Stimulated activated naive CD8-positive, alpha-beta T cell treated with anti-CD3 and anti-CD28 coated beads, Interleukin-15, amount 100 ng/mL, for 72 hours (primary cell): ENCODE measurements around the gene YAE1.

ENCODE experiments used
- ATAC-seq: fragments of 150-1000 bp; cut with Tn5 transposase; 2 replicates; pipeline ENCODE4 v1.10.0; 2021; ENCODE audit warnings: mild to moderate bottlenecking, moderate library complexity
- DNase-seq, 2 donors: peaks; one replicate each; pipeline ENCODE4 v3.0.0; 2021 to 2022
- H3K27ac Mint-ChIP-seq, 2 donors: one replicate each; pipeline ENCODE4 v1.8.0; 2022; ENCODE audit warnings: mild to moderate bottlenecking in 2 of 2, mixed read lengths in 2 of 2, moderate library complexity in 2 of 2
- H3K27me3 Mint-ChIP-seq: one replicate; pipeline ENCODE4 v1.8.0; 2022; ENCODE audit warnings: mixed read lengths
- H3K4me1 Mint-ChIP-seq: one replicate; pipeline ENCODE4 v1.8.0; 2022; ENCODE audit warnings: mild to moderate bottlenecking, mixed read lengths
- H3K4me3 Mint-ChIP-seq, 2 donors: one replicate each; pipeline ENCODE4 v1.8.0; 2022; ENCODE audit warnings: mild to moderate bottlenecking in 2 of 2, mixed read lengths in 2 of 2, moderate library complexity in 1 of 2
- H3K9me3 Mint-ChIP-seq, 2 donors: one replicate each; pipeline ENCODE4 v1.8.0; 2022; ENCODE audit warnings: mixed read lengths in 2 of 2

YAE1 gene

GRCh38 chr7:39580149-39580874, 14.1 kb downstream of the YAE1 start:
- H3K9me3 Mint-ChIP-seq: no peaks in the 10 kb centered on the region
- no peak overlapping the region for H3K4me3 Mint-ChIP-seq
- ATAC-seq (peak; percentile 85), DNase-seq (peak; percentile 65 to 73)
- no peaks in the 10 kb centered on the region for H3K27me3 Mint-ChIP-seq
- H3K4me1 Mint-ChIP-seq: peaks cover 20% of the 10 kb centered on the region
- H3K27ac Mint-ChIP-seq: no peak overlapping the region

- H3K4me1 Mint-ChIP-seq: peaks cover 28% of the 10 kb centered on the region
- no peaks in the 10 kb centered on the region for H3K27me3 Mint-ChIP-seq
- DNase-seq (no peak), ATAC-seq (peak; percentile 53)
- H3K27ac Mint-ChIP-seq: no peak overlapping the region
- H3K4me3 Mint-ChIP-seq: no peak overlapping the region
- no peaks in the 10 kb centered on the region for H3K9me3 Mint-ChIP-seq
These were observed 16.3 kb downstream of the YAE1 start for GRCh38 chr7:39582536-39582935.

GRCh38 chr7:39583539-39583938, 17.3 kb downstream of the YAE1 start:
- ATAC-seq (no peak), DNase-seq (no peak)
- H3K27ac Mint-ChIP-seq: no peak overlapping the region
- H3K27me3 Mint-ChIP-seq: no peaks in the 10 kb centered on the region
- no peaks in the 10 kb centered on the region for H3K9me3 Mint-ChIP-seq
- H3K4me1 Mint-ChIP-seq: peaks cover 28% of the 10 kb centered on the region
- H3K4me3 Mint-ChIP-seq: no peak overlapping the region

- peaks cover 48% of the 10 kb centered on the region for H3K4me1 Mint-ChIP-seq
- ATAC-seq (no peak), DNase-seq (no peak)
- no peak overlapping the region for H3K4me3 Mint-ChIP-seq
- no peak overlapping the region for H3K27ac Mint-ChIP-seq
- peaks cover 7% of the 10 kb centered on the region in 2 donors for H3K9me3 Mint-ChIP-seq
- no peaks in the 10 kb centered on the region for H3K27me3 Mint-ChIP-seq
These were observed 21.2 kb downstream of the YAE1 start for GRCh38 chr7:39587393-39587792.

GRCh38 chr7:39588416-39588815, 22.2 kb downstream of the YAE1 start:
- peaks cover 57% of the 10 kb centered on the region for H3K4me1 Mint-ChIP-seq
- DNase-seq: no peak
- peaks cover 7% of the 10 kb centered on the region in 2 donors for H3K9me3 Mint-ChIP-seq
- H3K4me3 Mint-ChIP-seq: no peak overlapping the region
- H3K27ac Mint-ChIP-seq: no peak overlapping the region
- no peak for ATAC-seq
- H3K27me3 Mint-ChIP-seq: no peaks in the 10 kb centered on the region

- Mint-ChIP-seq H3K4me3 (peak overlapping the region; percentile 57 to 72), H3K27me3 (no peaks in the 10 kb centered on the region), H3K4me1 (peaks cover 54% of the 10 kb centered on the region), H3K27ac (peak overlapping the region; percentile 89 to 92), H3K9me3 (peaks cover 7 to 14% of the 10 kb centered on the region in 2 donors)
- DNase-seq (peak; percentile 62 to 83), ATAC-seq (peak; percentile 97)
These were observed 23.3 kb downstream of the YAE1 start for GRCh38 chr7:39589323-39590111.

- Mint-ChIP-seq H3K4me3 (peak overlapping the region; percentile 57 to 66), H3K9me3 (peaks cover 7 to 14% of the 10 kb centered on the region in 2 donors), H3K4me1 (peaks cover 46% of the 10 kb centered on the region), H3K27ac (peak overlapping the region; percentile 50 to 93), H3K27me3 (no peaks in the 10 kb centered on the region)
- no peak for DNase-seq
- peak; percentile 68 for ATAC-seq
These were observed 26.4 kb downstream of the YAE1 start for GRCh38 chr7:39592586-39592985.

- no peaks in the 10 kb centered on the region for H3K27me3 Mint-ChIP-seq
- H3K27ac Mint-ChIP-seq: no peak overlapping the region
- H3K9me3 Mint-ChIP-seq: peaks cover 7 to 14% of the 10 kb centered on the region in 2 donors
- no peak for DNase-seq
- H3K4me1 Mint-ChIP-seq: peaks cover 36% of the 10 kb centered on the region
- H3K4me3 Mint-ChIP-seq: no peak overlapping the region
- ATAC-seq: no peak
These were observed 28.9 kb downstream of the YAE1 start for GRCh38 chr7:39594988-39595620.

- Mint-ChIP-seq H3K9me3 (peaks cover 0 to 11% of the 10 kb centered on the region in 2 donors), H3K4me3 (no peak overlapping the region)
These were observed 36.1 kb downstream of the YAE1 start for GRCh38 chr7:39602351-39602750.

GRCh38 chr7:39603924-39604323, 37.7 kb downstream of the YAE1 start:
- H3K27ac Mint-ChIP-seq: no peak overlapping the region

More at GRCh38 chr7:39602351-39602750, 36.1 kb downstream of the YAE1 start:
- ATAC-seq (no peak), DNase-seq (no peak)
- Mint-ChIP-seq H3K27ac (no peak overlapping the region), H3K27me3 (no peaks in the 10 kb centered on the region), H3K4me1 (peaks cover 31% of the 10 kb centered on the region)

GRCh38 chr7:39605087-39605486, 38.9 kb downstream of the YAE1 start:
- Mint-ChIP-seq H3K4me1 (peaks cover 52% of the 10 kb centered on the region), H3K9me3 (peaks cover 0 to 11% of the 10 kb centered on the region in 2 donors), H3K4me3 (peak overlapping the region; percentile 13 to 38), H3K27ac (peak overlapping the region in 1 of 2 donors; percentile 45), H3K27me3 (peaks cover 6% of the 10 kb centered on the region)
- ATAC-seq (peak; percentile 87), DNase-seq (no peak)

More at GRCh38 chr7:39603924-39604323, 37.7 kb downstream of the YAE1 start:
- DNase-seq (no peak), ATAC-seq (no peak)
- Mint-ChIP-seq H3K4me3 (no peak overlapping the region), H3K27me3 (no peaks in the 10 kb centered on the region), H3K9me3 (peaks cover 0 to 11% of the 10 kb centered on the region in 2 donors), H3K4me1 (peaks cover 41% of the 10 kb centered on the region)

- no peak overlapping the region for H3K4me3 Mint-ChIP-seq
- H3K27ac Mint-ChIP-seq: no peak overlapping the region
- ATAC-seq (no peak), DNase-seq (no peak)
- peaks cover 13% of the 10 kb centered on the region for H3K27me3 Mint-ChIP-seq
- H3K4me1 Mint-ChIP-seq: peaks cover 53% of the 10 kb centered on the region
- peaks cover 0 to 11% of the 10 kb centered on the region in 2 donors for H3K9me3 Mint-ChIP-seq
These were observed 40.1 kb downstream of the YAE1 start for GRCh38 chr7:39606352-39606751.

- DNase-seq (no peak), ATAC-seq (no peak)
- peaks cover 13% of the 10 kb centered on the region for H3K27me3 Mint-ChIP-seq
- H3K27ac Mint-ChIP-seq: no peak overlapping the region
- H3K4me1 Mint-ChIP-seq: peaks cover 53% of the 10 kb centered on the region
- H3K9me3 Mint-ChIP-seq: peaks cover 0 to 11% of the 10 kb centered on the region in 2 donors
- no peak overlapping the region for H3K4me3 Mint-ChIP-seq
These were observed 40.7 kb downstream of the YAE1 start for GRCh38 chr7:39606941-39607340.

GRCh38 chr7:39607865-39608264, 41.7 kb downstream of the YAE1 start:
- no peak for ATAC-seq
- no peak overlapping the region for H3K27ac Mint-ChIP-seq
- DNase-seq: no peak
- H3K4me3 Mint-ChIP-seq: no peak overlapping the region
- H3K4me1 Mint-ChIP-seq: peaks cover 53% of the 10 kb centered on the region
- peaks cover 13% of the 10 kb centered on the region for H3K27me3 Mint-ChIP-seq
- H3K9me3 Mint-ChIP-seq: peaks cover 0 to 11% of the 10 kb centered on the region in 2 donors

GRCh38 chr7:39608278-39608677, 42.1 kb downstream of the YAE1 start:
- Mint-ChIP-seq H3K4me1 (peaks cover 53% of the 10 kb centered on the region), H3K9me3 (peaks cover 0 to 11% of the 10 kb centered on the region in 2 donors), H3K27me3 (peaks cover 13% of the 10 kb centered on the region), H3K27ac (no peak overlapping the region), H3K4me3 (peak overlapping the region; percentile 4)
- no peak for ATAC-seq
- no peak for DNase-seq
